H9 (cell line): ENCODE results near the gene RXFP1. TPM values are rescaled to one million over a fixed set of nuclear protein-coding genes. Genes with fewer than 3 reads are reported as not detected.

Experiments used
- DNase-seq: peaks from one replicate; pipeline ENCODE4 v3.0.0-alpha.2; 2017
- H2AFZ ChIP-seq: one replicate; pipeline ENCODE4 v1.6.1; 2013; ENCODE audit warnings: mild to moderate bottlenecking, low read length, control low read depth, moderate library complexity
- H2AK5ac ChIP-seq: 2 replicates; pipeline ENCODE4 v1.6.1; 2013; ENCODE audit warnings: low read length, control low read depth, mixed read lengths; ENCODE audit not compliant: insufficient read length
- H2BK120ac ChIP-seq: one replicate; pipeline ENCODE4 v1.6.1; 2013; ENCODE audit warnings: low read depth, mild to moderate bottlenecking, low read length, control low read depth, inconsistent platforms; ENCODE audit not compliant: poor library complexity, severe bottlenecking
- H2BK12ac ChIP-seq: 2 replicates; pipeline ENCODE4 v1.6.1; 2013; ENCODE audit warnings: low read length, control low read depth, mixed read lengths, low read depth; ENCODE audit not compliant: insufficient read length
- H2BK15ac ChIP-seq: 2 replicates; pipeline ENCODE4 v1.6.1; 2013; ENCODE audit warnings: low read depth, low read length, control low read depth
- H2BK20ac ChIP-seq: one replicate; pipeline ENCODE4 v1.6.1; 2013; ENCODE audit warnings: low read depth, mild to moderate bottlenecking, low read length, control low read depth, inconsistent platforms; ENCODE audit not compliant: poor library complexity, severe bottlenecking
- H2BK5ac ChIP-seq: 2 replicates; pipeline ENCODE4 v1.6.1; 2013; ENCODE audit warnings: low read length, control low read depth, mixed read lengths; ENCODE audit not compliant: insufficient read length
- H3K14ac ChIP-seq: 2 replicates; pipeline ENCODE4 v1.6.1; 2013; ENCODE audit warnings: low read length, control low read depth; ENCODE audit not compliant: insufficient read depth
- H3K18ac ChIP-seq: 2 replicates; pipeline ENCODE4 v1.6.1; 2013; ENCODE audit warnings: low read depth, mild to moderate bottlenecking, mixed read lengths, low read length, control low read depth; ENCODE audit not compliant: insufficient read length
- H3K23ac ChIP-seq: 2 replicates; pipeline ENCODE4 v1.6.1; 2013; ENCODE audit warnings: low read length, control low read depth, mixed read lengths, low read depth; ENCODE audit not compliant: insufficient read length
- H3K23me2 ChIP-seq: 2 replicates; pipeline ENCODE4 v1.6.1; 2013; ENCODE audit warnings: low read depth, mild to moderate bottlenecking, mixed read lengths, low read length, control low read depth; ENCODE audit not compliant: insufficient read length, poor library complexity, severe bottlenecking
- H3K27ac ChIP-seq: 2 replicates; pipeline ENCODE4 v1.5.1; 2013; ENCODE audit warnings: low read length, control low read depth, mixed read lengths, low read depth; ENCODE audit not compliant: insufficient read length
- H3K27me3 ChIP-seq: 2 replicates; pipeline ENCODE4 v1.6.1; 2013; ENCODE audit warnings: low read length, control low read depth, inconsistent platforms; ENCODE audit not compliant: insufficient read depth
- H3K4ac ChIP-seq: 2 replicates; pipeline ENCODE4 v1.6.1; 2013; ENCODE audit warnings: low read depth, mild to moderate bottlenecking, control low read depth, inconsistent platforms, low read length, moderate library complexity
- H3K4me1 ChIP-seq: 2 replicates; pipeline ENCODE4 v1.6.1; 2013; ENCODE audit warnings: low read length, control low read depth, inconsistent platforms; ENCODE audit not compliant: insufficient read depth
- H3K4me2 ChIP-seq: 2 replicates; pipeline ENCODE4 v1.6.1; 2013; ENCODE audit warnings: low read length, control low read depth, mixed read lengths; ENCODE audit not compliant: insufficient read length, insufficient read depth
- H3K56ac ChIP-seq: 2 replicates; pipeline ENCODE4 v1.6.1; 2013; ENCODE audit warnings: low read depth, mild to moderate bottlenecking, mixed read lengths, low read length, control low read depth; ENCODE audit not compliant: insufficient read length
- H3K79me1 ChIP-seq: 2 replicates; pipeline ENCODE4 v1.6.1; 2013; ENCODE audit warnings: low read depth, mild to moderate bottlenecking, moderate library complexity, low read length, control low read depth, inconsistent platforms; ENCODE audit not compliant: insufficient read depth, poor library complexity, severe bottlenecking
- H3K79me2 ChIP-seq: 2 replicates; pipeline ENCODE4 v1.6.1; 2013; ENCODE audit warnings: low read length, control low read depth, inconsistent platforms; ENCODE audit not compliant: insufficient read depth
- H3K9ac ChIP-seq: 2 replicates; pipeline ENCODE4 v1.6.1; 2013; ENCODE audit warnings: low read length, control low read depth, mixed read lengths; ENCODE audit not compliant: insufficient read length; ENCODE audit errors: extremely low read depth
- H3K9me3 ChIP-seq: one replicate; pipeline ENCODE4 v1.6.1; 2013; ENCODE audit warnings: low read depth, low read length, inconsistent platforms; ENCODE audit not compliant: control insufficient read depth
- H3T11ph ChIP-seq: one replicate; pipeline ENCODE4 v1.6.1; 2013; ENCODE audit warnings: mild to moderate bottlenecking, low read length, control low read depth, inconsistent platforms
- H4K20me1 ChIP-seq: one replicate; pipeline ENCODE4 v1.6.1; 2013; ENCODE audit not compliant: control insufficient read depth, insufficient read length, insufficient read depth
- H4K5ac ChIP-seq: 2 replicates; pipeline ENCODE4 v1.6.1; 2013; ENCODE audit warnings: low read depth, mild to moderate bottlenecking, mixed read lengths, low read length, control low read depth; ENCODE audit not compliant: insufficient read length
- H4K8ac ChIP-seq: replicated peaks from 2 replicates; pipeline ENCODE4 v1.6.1; 2013; ENCODE audit warnings: low read length, control low read depth, mixed read lengths, low read depth; ENCODE audit not compliant: insufficient read length
- H4K91ac ChIP-seq: 2 replicates; pipeline ENCODE4 v1.6.1; 2013; ENCODE audit warnings: low read depth, mild to moderate bottlenecking, moderate library complexity, mixed read lengths, low read length, control low read depth; ENCODE audit not compliant: insufficient read length
- H3K27ac Mint-ChIP-seq, 3 experiments: 2 replicates in 2 of 3; 3 replicates in 1 of 3; pipeline ENCODE4 v1.8.0; 2020 to 2021; ENCODE audit warnings: mixed read lengths in 3 of 3, mild to moderate bottlenecking in 1 of 3, moderate library complexity in 1 of 3
- H3K27me3 Mint-ChIP-seq: 2 replicates; pipeline ENCODE4 v1.8.0; 2021; ENCODE audit warnings: low read depth, mild to moderate bottlenecking, moderate library complexity, mixed read lengths
- H3K36me3 Mint-ChIP-seq, 3 experiments: 2 replicates in 2 of 3; 3 replicates in 1 of 3; pipeline ENCODE4 v1.8.0; 2020 to 2021; ENCODE audit warnings: low read depth in 3 of 3, mixed read lengths in 3 of 3; ENCODE audit not compliant: insufficient read depth in 1 of 3
- H3K4me1 Mint-ChIP-seq, 2 experiments: 2 replicates each; pipeline ENCODE4 v1.8.0; 2020; ENCODE audit warnings: mixed read lengths in 2 of 2
- H3K4me3 Mint-ChIP-seq, 2 experiments: 2 replicates in 1 of 2; 3 replicates in 1 of 2; pipeline ENCODE4 v1.8.0; 2020 to 2021; ENCODE audit warnings: mild to moderate bottlenecking in 2 of 2, mixed read lengths in 2 of 2, moderate library complexity in 1 of 2
- H3K9me3 Mint-ChIP-seq, 2 experiments: 2 replicates in 1 of 2; 3 replicates in 1 of 2; pipeline ENCODE4 v1.8.0; 2020; ENCODE audit warnings: mild to moderate bottlenecking in 2 of 2, mixed read lengths in 2 of 2, moderate library complexity in 1 of 2
- WGBS: extraction: QIAGEN DNeasy Blood & Tissue Kit; methylation state at CpG from one replicate; pipeline ENCODE4 v1.1.7; 2013; ENCODE audit warnings: missing lambda C conversion rate, low lambda C conversion rate, mixed read lengths; ENCODE audit not compliant: insufficient read length; ENCODE audit errors: extremely low coverage; 5-methylcytosine and 5-hydroxymethylcytosine counted together
- total RNA-seq: library from RNA; stranded (reverse); gene quantifications from 2 replicates; pipeline ENCODE4 v1.2.1, GENCODE V29; 2021
- TF ChIP-seq, protein P1 (sequence below): fragments of 200-600 bp; sonication (generic); conservative IDR thresholded peaks from 3 replicates; pipeline ENCODE4 v1.8.0; 2021; ENCODE audit warnings: antibody characterized with exemption, mild to moderate bottlenecking

Gene RXFP1
- total RNA-seq, 1 experiment from 2014 or later: 0.17 TPM

DNA sequence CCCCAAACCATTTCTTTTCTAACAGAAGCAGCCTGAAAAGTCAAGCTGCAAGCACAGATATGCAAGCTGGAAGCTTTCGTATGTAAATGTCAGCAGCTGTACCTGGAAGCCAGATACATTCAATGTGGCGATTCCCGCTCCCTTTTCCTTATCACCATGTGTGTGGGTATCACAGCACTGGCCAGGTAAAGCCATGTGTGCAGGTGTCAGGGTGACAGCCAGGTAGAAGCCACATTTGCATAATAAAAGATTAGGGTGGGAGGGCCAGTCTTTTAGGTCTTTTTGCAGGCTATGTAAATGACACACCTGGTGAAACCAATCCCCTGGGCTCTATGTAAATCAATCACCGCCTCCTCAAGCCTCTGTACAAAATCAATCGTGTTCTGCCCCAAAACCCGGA lies 50.1 kb downstream of the RXFP1 start:
- Histone ChIP-seq H2BK120ac (no peak overlapping the region), H3K56ac (no peak overlapping the region), H2AK5ac (no peak overlapping the region), H3K23me2 (no peaks in the 10 kb centered on the region), H3K4me2 (peak overlapping the region; percentile 42), H2AFZ (peak overlapping the region; percentile 75), H4K8ac (no peak overlapping the region), H3K79me1 (no peaks in the 10 kb centered on the region), H3T11ph (no peak overlapping the region), H3K27ac (peak overlapping the region; percentile 76), H3K9me3 (no peaks in the 10 kb centered on the region), H2BK20ac (no peak overlapping the region), H3K27me3 (no peaks in the 10 kb centered on the region), H3K14ac (no peak overlapping the region), H3K23ac (no peak overlapping the region), H4K20me1 (no peaks in the 10 kb centered on the region), H3K4ac (no peak overlapping the region), H3K4me1 (peaks cover 11% of the 10 kb centered on the region; the same call in 1 of the 2 replicates), H3K18ac (no peak overlapping the region), H2BK5ac (no peak overlapping the region), H2BK12ac (no peak overlapping the region), H3K79me2 (no peaks in the 10 kb centered on the region), H3K9ac (no peak overlapping the region), H4K91ac (no peak overlapping the region), H4K5ac (no peak overlapping the region), H2BK15ac (no peak overlapping the region)
- H3K4me3 Mint-ChIP-seq: peak overlapping the region; percentile 30 to 43; a peak in 4 of 5 replicates
- peak overlapping the region; percentile 20 to 96 (median 82); a peak in 5 of 7 replicates for H3K27ac Mint-ChIP-seq
- H3K36me3 Mint-ChIP-seq: no peaks in the 10 kb centered on the region
- no peaks in the 10 kb centered on the region; the same call in 1 of the 2 replicates for H3K27me3 Mint-ChIP-seq
- peak; percentile 87 for DNase-seq
- peaks cover 36 to 37% of the 10 kb centered on the region in 2 experiments for H3K4me1 Mint-ChIP-seq
- WGBS: no CpG with 5 or more reads among the region's 6 CpGs
- TF ChIP-seq, protein P1, sequence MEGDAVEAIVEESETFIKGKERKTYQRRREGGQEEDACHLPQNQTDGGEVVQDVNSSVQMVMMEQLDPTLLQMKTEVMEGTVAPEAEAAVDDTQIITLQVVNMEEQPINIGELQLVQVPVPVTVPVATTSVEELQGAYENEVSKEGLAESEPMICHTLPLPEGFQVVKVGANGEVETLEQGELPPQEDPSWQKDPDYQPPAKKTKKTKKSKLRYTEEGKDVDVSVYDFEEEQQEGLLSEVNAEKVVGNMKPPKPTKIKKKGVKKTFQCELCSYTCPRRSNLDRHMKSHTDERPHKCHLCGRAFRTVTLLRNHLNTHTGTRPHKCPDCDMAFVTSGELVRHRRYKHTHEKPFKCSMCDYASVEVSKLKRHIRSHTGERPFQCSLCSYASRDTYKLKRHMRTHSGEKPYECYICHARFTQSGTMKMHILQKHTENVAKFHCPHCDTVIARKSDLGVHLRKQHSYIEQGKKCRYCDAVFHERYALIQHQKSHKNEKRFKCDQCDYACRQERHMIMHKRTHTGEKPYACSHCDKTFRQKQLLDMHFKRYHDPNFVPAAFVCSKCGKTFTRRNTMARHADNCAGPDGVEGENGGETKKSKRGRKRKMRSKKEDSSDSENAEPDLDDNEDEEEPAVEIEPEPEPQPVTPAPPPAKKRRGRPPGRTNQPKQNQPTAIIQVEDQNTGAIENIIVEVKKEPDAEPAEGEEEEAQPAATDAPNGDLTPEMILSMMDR: no peak
- H3K9me3 Mint-ChIP-seq: no peaks in the 10 kb centered on the region
